Measurements from ENCODE around the gene MAN1C1.

GRCh38 chr1:25704267-25704691, 87.7 kb downstream of the MAN1C1 start:
- no peak for TF ChIP-seq CTCF (IDR thresholded peaks at IDR 0.05; ENCODE audit: low read depth, low read length)
- TF ChIP-seq POLR2A (IDR thresholded peaks at IDR 0.05; ENCODE audit: extremely low read depth, insufficient read length) = no peak
- TF ChIP-seq MYC (IDR thresholded peaks at IDR 0.05; ENCODE audit: low read depth, low read length) = peak; percentile 75

Data from NB4 (cell line).